Vagina (tissue), 2 donors: ENCODE measurements around the gene KAT7. TPM values are rescaled to one million over a fixed set of nuclear protein-coding genes. Genes with fewer than 3 reads are reported as not detected.

ENCODE experiments used
- DNase-seq, 2 donors: peaks; one replicate each; pipeline ENCODE4 v3.0.0-alpha.2; 2017; ENCODE audit errors: extremely low spot score in 2 of 2
- H3K27ac ChIP-seq: fragments of 200-600 bp; sonication (generic); one replicate; pipeline ENCODE4 v1.5.1; 2019
- H3K27me3 ChIP-seq: fragments of 200-600 bp; sonication (generic); one replicate; pipeline ENCODE4 v1.5.1; 2019
- H3K36me3 ChIP-seq, 2 donors: fragments of 200-600 bp; sonication (generic); one replicate each; pipeline ENCODE4 v1.5.1; 2017 to 2019
- H3K4me1 ChIP-seq: fragments of 200-600 bp; sonication (generic); one replicate; pipeline ENCODE4 v1.5.1; 2019
- H3K4me3 ChIP-seq, 2 donors: fragments of 200-600 bp; sonication (generic); 1 replicate in 1 of 2; 2 replicates in 1 of 2; pipeline ENCODE4 v1.5.1; 2016 to 2019
- H3K9me3 ChIP-seq: fragments of 200-600 bp; sonication (generic); one replicate; pipeline ENCODE4 v1.5.1; 2019
- POLR2A ChIP-seq, 2 donors: fragments of 450-650 bp; IDR thresholded peaks; one replicate each; pipeline ENCODE4 v1.6.1; 2017; ENCODE audit warnings: antibody characterized with exemption in 2 of 2, mild to moderate bottlenecking in 2 of 2, moderate library complexity in 2 of 2
- POLR2AphosphoS5 ChIP-seq, 2 donors: sonication (generic); formaldehyde crosslinking; IDR thresholded peaks; one replicate each; pipeline ENCODE4 v1.9.0; 2017; ENCODE audit warnings: antibody characterized with exemption in 2 of 2, mild to moderate bottlenecking in 2 of 2, low read depth in 1 of 2; ENCODE audit not compliant: insufficient read depth in 1 of 2
- intact Hi-C: fragments of 100-400 bp; cut with DNase I; formaldehyde crosslinking; loops from one replicate; pipeline ENCODE4 v1.15.1; 2023
- total RNA-seq: library from RNA; depleted of rRNA; stranded (reverse); fragments of >200 nt; gene quantifications from one replicate; pipeline ENCODE4 v1.2.3, GENCODE V29; 2016
- TF ChIP-seq, protein P1 (sequence below), 3 experiments: fragments of 450-650 bp in 2 of 3; fragments of 200-600 bp in 1 of 3; sonication (generic) in 1 of 3; IDR thresholded peaks; one replicate each; pipeline ENCODE4 v1.5.1; 2017 to 2019; ENCODE audit warnings: antibody characterized with exemption in 3 of 3, mild to moderate bottlenecking in 2 of 3, moderate library complexity in 2 of 3

The KAT7 gene
- total RNA-seq, 1 donor from 2014 or later, result 36.1 TPM

GRCh38 chr17:49880291-49881053, 92.0 kb downstream of the KAT7 start:
- no peaks in the 10 kb centered on the region for H3K4me1 ChIP-seq
- no peaks in the 10 kb centered on the region for H3K36me3 ChIP-seq
- H3K9me3 ChIP-seq, result no peaks in the 10 kb centered on the region
- no peak overlapping the region for H3K27ac ChIP-seq
- H3K4me3 ChIP-seq, result peak overlapping the region in 1 of 2 donors; percentile 29
- intact Hi-C loops, result loop anchor here (5.0 kb wide), 2 partner anchors 72 to 112 kb away; no protein-coding TSS in a partner anchor
- DNase-seq, result no peak
- H3K27me3 ChIP-seq, result no peaks in the 10 kb centered on the region
- TF ChIP-seq, protein P1, sequence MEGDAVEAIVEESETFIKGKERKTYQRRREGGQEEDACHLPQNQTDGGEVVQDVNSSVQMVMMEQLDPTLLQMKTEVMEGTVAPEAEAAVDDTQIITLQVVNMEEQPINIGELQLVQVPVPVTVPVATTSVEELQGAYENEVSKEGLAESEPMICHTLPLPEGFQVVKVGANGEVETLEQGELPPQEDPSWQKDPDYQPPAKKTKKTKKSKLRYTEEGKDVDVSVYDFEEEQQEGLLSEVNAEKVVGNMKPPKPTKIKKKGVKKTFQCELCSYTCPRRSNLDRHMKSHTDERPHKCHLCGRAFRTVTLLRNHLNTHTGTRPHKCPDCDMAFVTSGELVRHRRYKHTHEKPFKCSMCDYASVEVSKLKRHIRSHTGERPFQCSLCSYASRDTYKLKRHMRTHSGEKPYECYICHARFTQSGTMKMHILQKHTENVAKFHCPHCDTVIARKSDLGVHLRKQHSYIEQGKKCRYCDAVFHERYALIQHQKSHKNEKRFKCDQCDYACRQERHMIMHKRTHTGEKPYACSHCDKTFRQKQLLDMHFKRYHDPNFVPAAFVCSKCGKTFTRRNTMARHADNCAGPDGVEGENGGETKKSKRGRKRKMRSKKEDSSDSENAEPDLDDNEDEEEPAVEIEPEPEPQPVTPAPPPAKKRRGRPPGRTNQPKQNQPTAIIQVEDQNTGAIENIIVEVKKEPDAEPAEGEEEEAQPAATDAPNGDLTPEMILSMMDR (IDR thresholded peaks at IDR 0.05), result peak; percentile 70 to 84 (median 76)
- TF ChIP-seq POLR2AphosphoS5 (IDR thresholded peaks at IDR 0.05; ENCODE audit: insufficient read depth in 1 of 2, low read depth in 1 of 2), result no peak

DNA sequence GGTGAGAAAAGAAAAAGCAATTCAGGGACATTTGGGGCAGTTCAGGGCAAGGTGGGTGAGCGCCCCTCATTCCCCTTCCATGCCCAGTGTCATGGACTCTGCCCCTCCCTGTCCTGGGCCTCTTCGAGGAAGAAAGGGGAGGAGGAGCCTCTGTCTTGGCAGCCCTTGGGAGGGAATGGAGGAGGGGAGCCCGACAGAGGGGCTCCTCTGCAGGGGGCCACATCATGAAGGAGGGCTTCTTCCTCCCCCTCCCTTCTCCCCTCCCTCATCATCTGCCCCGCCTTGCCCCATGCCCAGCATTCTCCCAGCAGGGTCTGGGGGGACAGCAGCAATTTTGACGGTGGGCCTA, 92.5 kb downstream of the KAT7 start:
- Histone ChIP-seq H3K4me3 (no peak overlapping the region), H3K27ac (no peak overlapping the region), H3K4me1 (no peaks in the 10 kb centered on the region), H3K27me3 (no peaks in the 10 kb centered on the region), H3K36me3 (no peaks in the 10 kb centered on the region), H3K9me3 (no peaks in the 10 kb centered on the region)
- TF ChIP-seq POLR2A (IDR thresholded peaks at IDR 0.05), result no peak
- no peak for TF ChIP-seq POLR2AphosphoS5 (IDR thresholded peaks at IDR 0.05; ENCODE audit: insufficient read depth in 1 of 2, low read depth in 1 of 2)
- TF ChIP-seq, protein P1 (IDR thresholded peaks at IDR 0.05), result no peak
- no peak for DNase-seq
- intact Hi-C loops, result loop anchor here (5.0 kb wide), 2 partner anchors 71 to 111 kb away; no protein-coding TSS in a partner anchor

DNA sequence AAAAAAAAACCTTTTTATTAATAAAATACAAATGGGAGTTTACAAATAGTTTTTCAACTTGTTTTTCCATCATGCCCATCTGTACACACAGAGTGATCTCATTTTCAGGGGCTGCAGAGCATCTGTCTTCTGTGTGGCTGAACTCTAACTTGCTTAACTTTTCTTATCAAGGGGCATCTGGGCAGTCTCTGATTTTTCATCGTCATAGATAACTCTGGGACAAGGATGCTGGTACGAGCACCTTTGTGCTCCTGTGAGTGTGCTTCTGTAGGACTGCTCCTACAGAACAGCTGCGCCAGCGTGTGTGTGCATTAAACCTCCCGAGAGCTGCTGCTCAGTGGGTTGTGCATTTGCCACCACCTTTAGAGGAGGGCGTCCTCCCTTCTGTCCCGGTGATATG, 94.0 kb downstream of the KAT7 start:
- no peaks in the 10 kb centered on the region for H3K4me1 ChIP-seq
- H3K36me3 ChIP-seq, result no peaks in the 10 kb centered on the region
- TF ChIP-seq POLR2AphosphoS5 (IDR thresholded peaks at IDR 0.05; ENCODE audit: insufficient read depth in 1 of 2, low read depth in 1 of 2), result no peak
- no peak for DNase-seq
- H3K9me3 ChIP-seq, result no peaks in the 10 kb centered on the region
- no peak overlapping the region for H3K4me3 ChIP-seq
- no peak overlapping the region for H3K27ac ChIP-seq
- no peaks in the 10 kb centered on the region for H3K27me3 ChIP-seq
- intact Hi-C loops, result loop anchor here (5.0 kb wide), 2 partner anchors 70 to 110 kb away; no protein-coding TSS in a partner anchor

Other genes with a start within 250 kb of the KAT7 start
- gene NXPH3, start 212.8 kb upstream of the KAT7 start, total RNA-seq, result 18.4 TPM
- gene SPOP, start 110.6 kb upstream of the KAT7 start, total RNA-seq, result 87.2 TPM
- gene SLC35B1, start 80.7 kb upstream of the KAT7 start, total RNA-seq, result 42.0 TPM
- gene FAM117A, start 24.6 kb upstream of the KAT7 start, total RNA-seq, result 15.7 TPM
- gene TAC4, start 59.4 kb downstream of the KAT7 start, total RNA-seq, result not detected
- gene DLX4, start 180.5 kb downstream of the KAT7 start, total RNA-seq, result 1.2 TPM
- gene DLX3, start 206.5 kb downstream of the KAT7 start, total RNA-seq, result 1.7 TPM